ENCODE data around the gene CALML3. TPM values are rescaled to one million over a fixed set of nuclear protein-coding genes. Genes with fewer than 3 reads are reported as not detected.
A peak's percentile ranks its signal among the peaks of the same experiment; 100 is the strongest.
"Not testable (repeated sequence)": the region's sequence is repeated elsewhere in the genome, so short reads cannot be mapped to it uniquely, and the experiment has no call there.

The CALML3 gene
- total RNA-seq, 1 donor from 2014 or later = 9.8 TPM

GRCh38 chr10:5556576-5556975, 31.8 kb downstream of the CALML3 start:
- no peak for DNase-seq

DNA sequence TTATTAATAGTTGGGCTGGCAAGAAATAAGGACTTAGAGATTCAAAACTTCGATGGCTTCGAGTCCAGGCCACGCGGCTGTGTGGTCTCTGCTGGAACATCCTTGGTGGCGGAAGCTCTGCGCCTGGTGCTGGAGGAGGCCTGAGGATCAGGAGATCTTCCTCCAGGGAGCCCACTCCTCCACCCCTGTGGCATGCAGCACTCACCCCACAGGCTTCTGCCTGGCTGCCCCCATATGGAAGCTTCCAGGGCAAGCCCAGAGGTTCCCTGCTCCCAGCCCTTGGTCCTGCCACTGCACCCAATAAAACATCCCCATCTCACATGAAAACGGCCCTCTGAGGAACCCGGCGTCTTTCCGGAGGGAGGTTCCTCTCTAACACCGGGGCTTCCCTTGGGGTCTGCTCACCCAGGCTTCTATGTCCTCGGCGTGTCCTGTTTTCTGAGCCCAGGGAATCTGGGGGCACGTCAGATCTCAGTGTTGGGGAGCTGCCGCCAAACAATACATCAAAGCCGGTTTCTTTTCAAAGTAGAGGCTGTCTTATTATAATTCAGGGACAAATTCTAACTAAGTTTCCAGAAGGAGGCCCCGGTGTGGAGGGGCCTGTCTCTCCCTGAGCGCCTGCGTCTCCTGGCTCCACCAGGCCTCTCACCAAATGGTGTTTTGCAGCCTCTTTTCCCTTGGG, 32.4 kb downstream of the CALML3 start:
- DNase-seq = no peak

DNA sequence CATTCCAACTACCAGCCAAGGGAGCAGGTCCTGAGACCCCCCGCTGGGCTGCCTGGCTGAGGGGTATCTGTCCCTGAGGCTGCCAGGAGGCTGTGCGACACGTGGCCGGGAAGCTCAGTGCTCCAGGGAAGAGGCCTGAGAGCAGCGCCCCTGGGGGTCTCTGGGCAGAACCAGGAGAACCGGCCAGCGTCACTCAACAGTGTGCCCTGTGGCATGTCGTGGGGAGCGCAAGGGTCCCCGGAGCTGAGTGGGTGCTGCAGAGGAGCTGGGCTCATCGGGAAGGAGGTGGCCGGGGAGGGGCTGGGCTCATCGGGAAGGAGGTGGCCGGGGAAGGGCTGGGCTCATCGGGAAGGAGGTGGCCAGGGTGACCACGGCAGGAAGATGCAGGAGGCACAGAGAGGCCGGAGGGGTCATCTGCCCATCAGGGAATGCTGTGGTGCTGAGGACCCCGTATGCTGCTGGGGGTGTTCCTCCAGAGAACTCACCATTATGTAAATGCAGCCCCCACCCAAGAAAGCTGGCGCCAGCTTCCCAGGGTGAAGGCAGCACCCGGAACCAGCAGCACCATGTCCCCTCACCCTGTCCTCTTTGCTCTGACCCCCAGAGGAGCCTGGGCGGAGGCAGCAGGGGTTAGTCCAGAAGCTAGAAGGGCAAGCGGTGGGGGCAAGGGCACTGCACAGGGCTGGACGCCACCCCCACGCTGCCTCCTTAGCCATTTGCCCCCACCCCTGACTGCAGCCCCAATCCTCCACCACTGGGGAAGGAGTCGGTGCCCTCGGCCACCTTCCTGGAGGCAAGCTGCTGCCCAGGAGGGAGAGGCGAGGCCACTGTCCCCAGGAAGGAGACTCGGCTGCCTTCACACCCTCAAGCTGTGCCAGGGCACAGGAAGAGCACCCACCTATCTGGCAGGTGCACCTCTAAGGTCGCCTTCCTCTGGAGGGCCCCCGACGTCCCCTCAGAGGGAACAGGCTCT, 33.3 kb downstream of the CALML3 start:
- DNase-seq = no peak

DNA sequence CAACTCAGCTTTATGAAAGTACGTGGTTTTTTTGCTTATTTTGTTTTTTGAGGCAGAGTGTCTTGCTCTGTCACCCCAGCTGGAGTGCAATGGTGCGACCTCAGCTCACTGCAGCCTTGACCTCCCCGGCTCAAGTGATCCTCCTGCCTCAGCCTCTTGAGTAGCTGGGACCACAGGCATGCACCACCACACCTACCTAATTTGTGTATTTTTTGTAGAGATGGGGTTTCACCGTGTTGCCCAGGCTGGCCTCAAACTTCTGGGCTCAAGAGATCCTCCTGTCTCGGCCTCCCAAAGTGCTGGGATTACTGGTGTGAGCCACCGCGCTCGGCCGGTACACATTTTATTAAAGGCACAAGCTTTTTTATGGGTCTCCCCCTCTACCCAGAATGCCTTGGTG, 34.3 kb downstream of the CALML3 start:
- not testable (repeated sequence) for DNase-seq

- peak; percentile 78 for DNase-seq
These were observed 34.9 kb downstream of the CALML3 start for GRCh38 chr10:5559642-5560141.

DNA sequence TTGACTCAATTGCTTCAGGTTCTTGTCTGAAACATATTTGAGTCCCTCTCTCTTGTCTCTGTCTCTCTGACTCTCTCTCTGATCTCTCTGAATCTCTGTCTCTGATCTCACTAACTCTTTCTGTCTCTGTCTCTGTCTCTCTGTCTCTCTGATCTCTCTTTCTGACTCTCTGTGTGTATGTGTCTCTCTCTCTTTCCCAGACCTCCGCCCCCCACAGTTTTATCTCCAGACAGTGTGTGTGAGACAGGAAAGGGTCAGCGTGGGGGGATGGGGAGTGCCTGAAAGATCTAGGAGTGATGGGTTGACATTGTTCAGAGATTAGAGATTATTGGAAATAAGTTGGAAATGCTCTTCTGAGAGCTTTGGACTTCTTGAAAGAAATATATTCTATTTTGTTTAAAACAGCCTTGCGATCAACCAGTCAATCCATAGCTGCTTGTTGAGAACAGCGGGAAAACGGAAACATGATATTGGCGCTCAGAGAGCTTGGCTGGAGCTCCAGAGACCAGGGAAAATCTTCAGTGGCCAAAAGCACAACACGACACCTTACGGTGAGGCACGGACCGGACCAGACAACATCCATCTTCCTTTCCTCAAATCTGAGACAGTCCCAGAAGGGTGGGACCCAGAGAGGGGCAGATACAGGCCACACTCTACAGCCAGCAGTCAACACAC, 35.5 kb downstream of the CALML3 start:
- DNase-seq = no peak

DNA sequence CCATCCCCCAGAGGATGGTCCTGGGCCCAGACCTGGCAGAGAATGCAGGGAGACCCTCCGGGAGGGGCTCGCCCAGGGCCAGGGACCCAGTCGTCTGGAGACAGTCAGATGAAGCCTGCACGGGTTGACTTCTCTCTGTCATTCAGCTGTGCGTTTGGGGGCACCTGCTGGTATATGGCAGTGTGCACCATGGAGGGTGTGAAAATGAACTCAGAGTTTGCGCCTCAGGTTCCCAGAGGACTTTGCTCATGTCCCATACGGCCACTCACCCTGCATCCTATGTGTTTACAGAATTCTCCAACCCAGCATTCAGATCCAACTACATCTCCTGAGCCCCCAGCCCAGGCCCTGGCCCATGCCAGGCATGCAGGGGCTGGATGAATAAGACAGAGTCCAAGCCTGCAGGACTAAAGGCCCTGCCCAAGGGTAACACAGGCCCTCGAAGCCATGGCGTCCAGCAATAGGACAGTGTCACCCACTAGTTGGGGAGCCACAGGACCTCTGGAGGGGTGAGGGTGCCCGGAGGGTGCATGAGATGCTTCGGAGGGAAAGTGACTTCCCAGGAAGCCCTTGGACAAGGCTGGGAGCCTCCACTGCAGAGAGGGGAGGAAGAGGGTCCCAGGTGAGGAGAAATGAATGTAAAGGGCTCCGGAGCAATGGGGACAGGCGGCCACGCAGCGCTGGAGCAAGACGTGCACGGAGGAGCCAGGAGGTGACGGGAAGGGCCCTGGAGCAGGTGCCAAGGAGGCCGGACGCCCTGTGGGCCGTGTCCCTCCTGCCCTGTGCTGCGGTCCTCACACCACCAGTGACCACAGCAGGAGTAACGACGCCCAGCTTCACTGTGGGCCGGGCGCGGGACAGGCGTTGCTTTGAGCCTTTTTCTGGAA, 36.3 kb downstream of the CALML3 start:
- no peak for DNase-seq

DNA sequence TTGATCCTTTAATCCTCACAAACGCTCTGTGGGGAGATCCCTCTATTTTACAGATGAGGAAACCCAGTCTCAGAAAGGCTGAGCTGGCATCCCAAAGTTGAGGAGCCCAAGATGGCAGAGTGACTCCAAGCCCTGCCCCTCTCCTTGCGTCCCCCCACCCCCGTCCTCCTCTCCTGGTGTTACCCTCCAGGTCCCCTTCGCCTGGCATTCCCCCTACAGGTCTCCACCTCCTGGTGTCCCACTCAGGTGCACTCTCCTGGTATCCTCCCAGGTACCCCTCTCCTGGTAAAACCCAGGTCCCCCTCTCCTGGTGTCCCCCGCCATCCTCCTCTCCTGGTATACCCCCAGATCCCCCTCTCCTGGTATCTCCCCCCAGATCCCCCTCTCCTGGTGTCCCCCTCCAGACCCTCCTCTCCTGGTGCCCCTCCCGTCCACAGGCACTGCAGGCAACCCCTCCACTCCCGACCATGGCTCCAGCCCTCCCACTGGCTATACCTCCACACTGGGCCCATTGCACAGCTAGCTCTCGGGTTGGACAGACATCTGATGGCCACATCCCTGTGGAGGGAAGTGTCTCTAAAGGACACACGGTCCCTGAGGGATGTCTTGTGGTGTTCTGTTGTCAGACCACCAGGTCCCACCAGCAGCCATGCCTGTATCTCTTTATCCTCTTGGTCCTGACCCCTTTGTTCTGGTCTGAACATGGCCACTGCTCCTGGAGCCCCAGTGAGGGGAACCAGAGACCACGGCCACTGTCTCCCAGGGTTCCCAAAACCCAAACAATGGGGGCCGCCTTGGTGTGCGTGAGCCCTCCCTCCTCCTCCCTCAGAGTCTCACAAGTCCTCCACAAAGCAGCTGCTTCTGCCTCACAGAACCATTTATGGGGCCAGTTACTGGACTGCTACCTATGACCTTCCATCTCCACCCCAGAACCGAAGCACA, 37.2 kb downstream of the CALML3 start:
- DNase-seq = no peak

- DNase-seq = no peak
These were observed 38.7 kb downstream of the CALML3 start for GRCh38 chr10:5563321-5563961.

DNA sequence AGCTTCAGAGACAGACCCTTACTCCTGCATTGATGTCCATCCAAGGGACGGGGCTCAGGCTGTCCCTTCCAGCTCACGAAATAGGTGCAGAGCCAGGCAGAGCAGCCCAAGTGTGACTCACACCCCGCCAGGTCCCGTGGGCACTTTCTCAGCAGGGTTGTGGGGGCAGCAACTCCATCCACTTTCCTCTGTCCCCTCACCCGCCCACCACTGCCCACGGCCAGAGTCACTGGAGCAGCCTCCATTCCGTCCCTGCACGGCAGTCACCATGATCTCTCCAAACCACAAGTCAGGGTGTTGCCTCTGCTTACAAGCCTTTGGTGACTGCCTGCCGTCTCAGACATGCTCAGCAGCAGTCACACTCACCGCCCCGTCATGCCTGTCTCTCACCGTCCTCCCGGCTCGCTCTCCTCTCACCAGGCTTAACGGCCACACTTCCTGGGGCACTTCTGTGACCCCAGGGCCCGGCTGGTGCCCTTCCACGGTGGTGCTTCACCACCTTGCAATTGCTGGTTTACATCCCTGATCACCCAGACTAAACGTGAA, 39.3 kb downstream of the CALML3 start:
- no peak for DNase-seq

DNA sequence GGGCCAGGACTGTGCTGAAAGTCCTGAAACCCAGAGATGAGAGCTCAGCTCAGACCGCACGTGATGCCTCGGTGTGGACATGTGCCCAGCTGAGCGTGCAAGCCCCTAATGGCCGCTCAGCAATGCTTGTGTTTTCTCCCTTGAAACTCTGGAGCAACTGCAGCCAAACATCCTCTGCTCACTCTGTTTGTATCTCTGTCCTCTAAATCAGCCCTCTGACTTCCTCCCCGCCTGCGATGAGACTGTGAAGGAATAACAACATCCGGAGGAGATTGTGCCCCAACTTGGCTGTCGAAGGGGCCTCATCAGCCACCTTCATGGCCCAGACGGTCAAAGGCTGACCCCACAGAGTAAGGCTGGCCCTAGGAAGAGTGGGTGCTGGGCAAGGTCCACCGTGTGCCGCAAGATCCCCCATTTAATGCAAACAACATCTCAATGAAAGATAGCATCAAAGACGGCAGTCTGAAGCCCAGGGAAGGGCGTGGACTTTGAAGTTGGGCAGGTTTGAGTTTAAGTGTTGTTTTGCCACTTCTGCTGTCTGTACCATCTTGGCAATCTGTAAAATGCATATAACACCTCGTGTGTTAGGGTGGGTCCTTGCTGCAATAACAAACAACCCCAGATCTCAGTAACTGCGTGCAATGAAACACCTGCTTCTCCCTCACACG, 39.9 kb downstream of the CALML3 start:
- no peak for DNase-seq

DNA sequence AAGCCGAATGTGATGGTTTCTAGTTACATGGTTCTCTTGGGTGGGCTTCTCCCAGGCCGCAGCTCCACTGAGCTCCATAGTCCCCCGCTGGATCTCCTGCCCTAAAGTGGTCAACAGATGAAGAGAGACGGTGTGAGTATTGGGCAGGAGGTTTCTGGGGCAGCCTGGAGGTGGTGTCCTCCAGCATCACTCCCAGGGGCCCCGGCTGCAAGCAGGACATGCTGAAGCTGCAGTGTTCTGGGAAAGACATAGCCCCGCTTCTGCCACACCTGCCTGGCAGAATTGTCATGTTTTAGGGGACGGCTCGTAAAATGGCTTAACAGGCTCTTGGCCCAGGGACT, 40.4 kb downstream of the CALML3 start:
- DNase-seq = no peak

DNA sequence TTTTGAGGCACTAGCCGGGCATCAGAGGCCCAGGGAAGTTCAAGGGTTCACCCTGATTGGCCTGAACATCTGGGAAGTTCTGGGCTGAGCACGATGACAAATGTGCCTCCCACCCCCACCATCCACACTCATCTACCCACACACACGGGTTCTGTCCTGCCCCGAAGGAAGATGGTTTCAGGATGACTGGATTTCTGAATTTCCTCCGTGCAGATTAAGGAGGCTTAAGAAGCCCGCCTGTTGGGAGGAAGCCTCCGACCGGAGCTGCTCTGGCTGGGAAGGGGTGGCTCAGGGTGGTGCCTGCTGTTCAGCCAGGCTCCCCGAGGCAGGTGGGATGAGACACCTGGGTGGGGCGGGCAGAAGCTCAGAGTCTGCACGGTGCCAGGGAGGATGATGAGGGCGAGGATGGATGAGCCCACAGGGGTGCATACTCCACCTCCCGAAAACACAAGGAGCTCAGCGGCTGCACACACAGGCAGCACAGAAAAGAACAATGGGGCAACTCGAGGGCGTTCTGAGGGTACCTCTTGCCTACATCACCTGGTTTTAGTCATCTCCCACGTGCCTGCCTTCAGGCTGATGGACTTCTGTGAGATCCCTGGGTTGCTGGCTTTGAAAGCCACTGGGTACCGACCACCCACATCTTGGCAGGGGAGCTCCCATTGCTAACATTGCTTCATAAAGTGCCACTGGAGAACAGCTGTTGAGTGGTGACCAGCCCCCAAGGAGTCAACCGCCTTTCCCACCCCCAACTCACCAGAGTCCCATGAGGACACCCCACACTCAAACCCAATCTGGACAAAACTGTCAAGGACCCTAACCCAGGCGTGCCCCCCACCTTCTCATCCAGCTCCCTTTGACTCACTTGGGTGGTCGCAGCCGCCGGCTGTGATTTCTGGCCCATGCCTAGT, 41.2 kb downstream of the CALML3 start:
- no peak for DNase-seq

- DNase-seq = no peak
These were observed 41.9 kb downstream of the CALML3 start for GRCh38 chr10:5566614-5567013.

DNA sequence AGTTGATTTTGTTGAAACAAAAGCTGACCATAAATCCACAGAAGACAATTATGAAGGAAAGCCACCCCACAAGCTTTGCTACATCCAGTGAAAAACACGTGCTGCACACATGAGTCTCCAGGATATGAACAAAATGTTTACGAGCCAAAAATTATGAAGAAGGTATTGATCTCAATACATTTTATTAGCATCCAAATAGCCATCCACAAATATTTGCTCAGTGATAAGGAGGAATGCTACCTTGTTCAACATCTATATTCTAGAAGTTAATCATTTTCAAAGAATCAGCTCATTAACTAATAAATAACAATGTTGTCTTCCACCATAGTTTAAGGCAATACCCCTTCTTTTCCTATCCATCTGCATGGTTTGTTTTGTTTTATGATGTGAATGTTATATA, 42.7 kb downstream of the CALML3 start:
- no peak for DNase-seq

GRCh38 chr10:5568984-5569383, 44.2 kb downstream of the CALML3 start:
- no peak for DNase-seq

DNA sequence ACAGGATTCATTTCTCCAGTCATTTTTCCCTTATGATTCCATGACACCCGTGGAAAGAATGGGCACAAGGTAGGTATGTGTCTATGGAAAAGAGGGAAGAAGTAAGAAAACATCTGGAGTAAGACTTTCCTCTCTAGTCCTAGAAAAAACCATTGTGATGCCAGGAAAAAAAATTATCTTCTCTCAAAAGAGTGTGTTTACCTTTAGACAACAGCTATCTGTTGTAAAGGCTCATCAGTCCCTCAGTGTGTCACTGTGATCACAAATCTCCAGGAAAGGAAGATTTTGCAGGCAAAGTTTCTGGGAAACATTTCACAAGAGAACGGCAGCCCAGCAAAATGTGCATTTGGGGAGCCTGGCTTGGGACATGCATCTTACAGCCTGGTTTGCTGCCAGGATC, 44.8 kb downstream of the CALML3 start:
- DNase-seq = no peak

DNA sequence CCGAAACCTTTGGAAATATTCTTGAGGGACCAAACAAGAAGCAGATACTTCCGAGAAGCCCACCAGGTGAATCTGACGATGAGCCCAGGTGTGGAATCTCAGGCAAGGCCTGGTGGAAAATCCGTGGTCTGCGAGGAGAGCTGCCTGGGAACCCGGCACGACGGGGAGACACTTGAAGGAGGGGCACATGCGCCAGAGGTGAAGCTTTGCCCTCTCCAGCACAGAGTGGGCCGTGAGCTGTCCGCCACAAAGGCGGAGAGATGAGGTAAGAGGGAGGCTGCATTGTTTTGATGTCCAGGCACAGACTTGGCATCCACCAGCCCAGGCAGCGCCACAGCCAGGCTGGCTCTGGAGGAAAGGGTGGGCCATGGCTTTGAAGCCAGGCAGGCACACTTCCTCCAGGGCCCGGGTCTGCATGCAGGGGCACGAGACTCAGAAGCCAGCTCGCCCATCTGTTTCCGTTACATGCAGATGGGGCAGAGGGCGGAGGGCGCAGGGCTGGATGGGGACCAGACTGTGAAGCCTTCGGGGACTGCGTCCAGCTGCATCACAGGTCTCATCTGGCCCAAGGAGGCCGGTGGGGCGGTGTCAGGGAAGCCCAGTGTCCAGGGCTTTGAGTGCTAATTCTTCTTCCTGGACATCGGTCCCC, 45.4 kb downstream of the CALML3 start:
- no peak for DNase-seq

Data from skin of body (tissue), 2 donors.